HG03558 (cell line): ENCODE results near the gene FAF2.
"Not testable (repeated sequence)": the region's sequence is repeated elsewhere in the genome, so short reads cannot be mapped to it uniquely, and the experiment has no call there.

Experiments used
- ATAC-seq: cut with Tn5 transposase; IDR thresholded peaks from one replicate; pipeline ENCODE4 v1.9.1; 2021; ENCODE audit warnings: moderate number of reproducible peaks; ENCODE audit not compliant: unreplicated experiment; ENCODE audit errors: extremely low read depth

Gene FAF2, protein sequence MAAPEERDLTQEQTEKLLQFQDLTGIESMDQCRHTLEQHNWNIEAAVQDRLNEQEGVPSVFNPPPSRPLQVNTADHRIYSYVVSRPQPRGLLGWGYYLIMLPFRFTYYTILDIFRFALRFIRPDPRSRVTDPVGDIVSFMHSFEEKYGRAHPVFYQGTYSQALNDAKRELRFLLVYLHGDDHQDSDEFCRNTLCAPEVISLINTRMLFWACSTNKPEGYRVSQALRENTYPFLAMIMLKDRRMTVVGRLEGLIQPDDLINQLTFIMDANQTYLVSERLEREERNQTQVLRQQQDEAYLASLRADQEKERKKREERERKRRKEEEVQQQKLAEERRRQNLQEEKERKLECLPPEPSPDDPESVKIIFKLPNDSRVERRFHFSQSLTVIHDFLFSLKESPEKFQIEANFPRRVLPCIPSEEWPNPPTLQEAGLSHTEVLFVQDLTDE

DNA sequence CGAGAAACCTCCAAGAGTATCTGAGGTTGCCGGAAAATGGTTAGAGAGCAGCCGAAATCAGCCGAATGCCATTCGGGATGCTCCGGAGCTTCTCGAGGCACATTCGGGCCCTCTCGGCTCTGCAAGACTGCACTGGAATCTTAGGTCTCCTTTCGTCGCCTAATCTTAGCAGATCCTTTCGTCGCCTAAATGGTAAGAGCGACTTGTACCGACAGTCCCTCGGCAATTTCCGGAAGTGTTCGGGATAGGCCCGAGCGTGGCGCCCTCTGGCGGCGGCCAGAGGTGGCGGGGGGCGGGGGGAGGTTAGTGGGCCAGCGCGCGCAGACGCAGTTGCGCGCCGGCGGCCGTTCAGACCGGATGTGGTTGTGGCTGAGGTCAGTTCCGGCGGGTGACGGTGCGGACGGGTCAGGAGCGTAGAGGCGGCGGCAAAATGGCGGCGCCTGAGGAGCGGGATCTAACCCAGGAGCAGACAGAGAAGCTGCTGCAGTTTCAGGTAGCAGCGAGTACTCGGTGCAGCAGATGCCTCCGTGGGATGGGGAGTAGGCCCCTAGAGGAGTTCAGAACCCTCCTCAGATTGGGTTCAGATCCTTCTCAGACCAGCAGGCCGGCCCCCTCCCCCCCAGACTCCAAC lies at the start of gene FAF2:
Gene FAF2, plus strand, starts transcription at position 408 of the 631 bp plus-strand sequence. Its CDS starts 23 bp downstream, at position 431.
- peak; percentile 91 for ATAC-seq

DNA sequence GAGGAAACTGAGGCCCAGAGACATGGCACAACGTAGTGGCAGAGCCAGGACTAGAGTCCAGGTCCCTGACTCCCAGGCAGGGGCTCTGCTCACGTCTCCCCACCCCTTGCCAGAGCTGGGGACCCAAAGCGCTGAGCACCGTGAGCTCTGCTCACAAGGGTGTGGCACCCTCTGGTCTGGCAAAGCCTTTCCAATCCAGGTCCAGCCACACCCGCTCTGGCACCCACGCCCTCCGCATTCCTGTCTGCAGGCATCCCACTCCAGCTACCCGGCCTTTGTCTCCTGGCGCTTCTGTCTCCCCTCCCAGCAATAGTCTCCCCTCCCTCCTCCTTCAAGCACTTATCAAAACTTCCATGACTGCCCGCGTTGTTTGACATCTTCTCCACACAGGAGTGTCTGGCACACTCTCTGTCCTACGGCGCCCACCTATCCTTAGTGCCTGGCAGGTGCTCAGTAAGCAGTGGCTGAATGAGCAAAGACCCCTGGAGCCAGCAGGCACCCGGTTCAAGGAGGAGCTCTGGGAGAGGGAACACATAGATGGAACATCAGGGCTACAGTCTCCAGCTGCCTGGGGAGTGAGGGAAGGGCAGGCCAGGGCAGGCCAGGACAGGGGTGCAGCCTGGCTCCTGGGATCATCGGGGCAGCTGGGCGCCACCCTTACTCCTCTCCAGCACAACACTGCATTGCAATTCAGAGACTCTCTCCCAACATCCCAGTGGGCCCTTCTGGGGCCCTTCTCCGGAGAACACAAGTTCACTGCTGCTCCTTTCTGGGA lies 47.6 kb upstream of the FAF2 start:
- no peak for ATAC-seq

DNA sequence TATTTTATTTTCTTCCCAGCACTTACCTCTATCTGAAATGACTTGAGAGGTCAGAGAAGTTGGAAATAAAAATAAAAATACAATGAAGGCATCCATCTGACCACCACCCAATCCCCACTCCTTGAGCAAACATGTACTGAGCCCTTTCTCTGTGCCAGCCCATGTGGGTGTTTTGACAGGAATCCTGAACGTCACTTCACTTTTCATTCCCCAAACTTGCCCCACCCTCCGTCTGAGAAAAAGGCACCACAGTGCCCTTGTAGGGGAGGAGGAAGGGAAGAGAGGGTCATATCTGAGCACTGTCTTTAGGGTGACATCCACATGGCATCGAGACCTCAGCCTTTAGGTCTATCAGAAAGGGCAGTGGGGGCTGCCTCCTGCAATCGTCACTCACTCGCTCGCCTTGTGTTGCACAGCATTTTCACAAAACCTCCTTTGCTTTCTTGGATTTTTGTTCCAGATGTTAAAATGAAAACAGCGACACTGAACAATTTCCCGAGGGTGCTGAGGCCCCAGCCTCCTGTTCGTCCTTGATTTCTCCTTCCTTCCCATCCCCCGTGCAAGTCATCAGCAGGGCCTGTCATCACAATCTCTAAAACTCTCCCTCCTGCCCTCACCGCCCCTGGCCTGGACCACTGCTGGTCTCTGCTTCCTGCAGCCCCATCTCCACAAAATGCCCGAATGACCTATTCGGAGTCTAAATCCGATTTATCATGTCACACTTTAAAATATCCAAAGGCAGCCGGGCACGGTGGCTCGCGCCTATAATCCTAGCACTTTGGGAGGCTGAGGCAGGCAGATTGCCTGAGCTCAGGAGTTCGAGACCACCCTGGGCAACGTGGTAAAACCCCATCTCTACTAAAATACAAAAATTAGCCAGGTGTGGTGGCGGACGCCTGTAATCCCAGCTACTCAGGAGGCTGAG lies 46.6 kb upstream of the FAF2 start:
- ATAC-seq: no peak

DNA sequence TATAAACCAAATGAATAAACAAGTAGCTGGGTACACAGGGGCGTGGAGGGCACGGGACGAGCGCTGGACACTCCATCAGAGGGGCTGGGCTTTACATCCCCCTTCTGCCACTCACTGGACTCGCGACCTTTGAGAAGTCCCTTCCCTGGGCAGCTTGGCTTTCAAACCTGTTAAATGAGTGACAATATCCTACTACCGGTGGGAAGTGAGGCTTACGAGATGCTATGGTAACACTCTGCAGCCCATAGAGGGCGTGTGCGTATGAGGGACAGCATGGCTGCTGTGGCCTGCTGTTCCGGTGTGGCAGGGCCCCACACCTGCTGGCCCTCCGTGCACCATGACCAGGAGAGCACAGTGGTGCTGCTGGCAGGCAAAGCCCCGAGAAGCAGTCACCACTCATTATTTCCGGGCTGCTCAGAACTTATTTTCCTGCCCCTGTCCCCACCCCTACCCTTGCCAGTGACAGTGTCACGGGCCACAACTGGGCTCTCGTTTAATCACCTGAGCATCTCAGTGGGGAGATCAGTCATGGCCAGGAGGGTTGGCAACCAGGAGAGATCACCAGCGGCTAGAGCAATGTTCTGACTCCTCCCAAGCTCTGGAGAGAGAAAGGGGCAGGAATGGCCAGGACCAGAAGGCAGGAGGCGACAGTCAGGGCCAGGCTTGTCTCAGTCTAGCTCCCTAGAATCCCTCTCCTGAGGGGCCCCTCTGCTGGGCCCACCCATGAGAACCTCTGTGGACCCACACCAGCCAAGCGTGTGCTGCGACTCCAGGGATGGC lies 42.3 kb upstream of the FAF2 start:
- no peak for ATAC-seq

DNA sequence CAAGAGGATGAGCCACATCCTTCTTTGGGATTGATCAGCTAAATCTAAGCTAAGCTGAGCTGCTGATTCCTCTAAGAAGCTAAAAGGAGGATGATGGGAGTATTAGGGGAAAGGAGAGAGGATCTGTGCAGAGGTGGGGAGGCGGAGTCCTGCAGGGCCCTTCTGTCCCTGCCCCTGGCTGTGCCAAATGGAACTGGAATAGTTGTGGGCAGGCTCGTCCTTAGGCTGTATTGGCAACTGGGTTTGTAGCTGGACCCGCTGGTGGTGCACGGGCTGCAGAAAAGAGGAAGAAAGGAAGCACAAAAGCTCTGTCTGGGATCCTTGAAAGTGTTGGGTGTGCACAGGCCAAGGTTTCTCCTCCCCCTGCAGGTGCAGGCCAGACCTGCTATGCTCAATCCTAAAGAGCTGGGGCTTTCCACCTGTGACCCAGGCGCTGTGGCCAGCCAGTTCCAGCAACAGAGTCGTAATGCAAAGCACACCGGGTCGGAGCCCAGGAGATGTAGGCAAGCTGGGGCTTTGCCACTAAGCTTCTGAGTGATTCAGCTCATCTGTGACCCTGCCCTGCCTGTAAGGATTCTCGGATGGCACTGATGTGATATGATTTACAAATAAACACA lies 41.6 kb upstream of the FAF2 start:
- ATAC-seq: no peak

DNA sequence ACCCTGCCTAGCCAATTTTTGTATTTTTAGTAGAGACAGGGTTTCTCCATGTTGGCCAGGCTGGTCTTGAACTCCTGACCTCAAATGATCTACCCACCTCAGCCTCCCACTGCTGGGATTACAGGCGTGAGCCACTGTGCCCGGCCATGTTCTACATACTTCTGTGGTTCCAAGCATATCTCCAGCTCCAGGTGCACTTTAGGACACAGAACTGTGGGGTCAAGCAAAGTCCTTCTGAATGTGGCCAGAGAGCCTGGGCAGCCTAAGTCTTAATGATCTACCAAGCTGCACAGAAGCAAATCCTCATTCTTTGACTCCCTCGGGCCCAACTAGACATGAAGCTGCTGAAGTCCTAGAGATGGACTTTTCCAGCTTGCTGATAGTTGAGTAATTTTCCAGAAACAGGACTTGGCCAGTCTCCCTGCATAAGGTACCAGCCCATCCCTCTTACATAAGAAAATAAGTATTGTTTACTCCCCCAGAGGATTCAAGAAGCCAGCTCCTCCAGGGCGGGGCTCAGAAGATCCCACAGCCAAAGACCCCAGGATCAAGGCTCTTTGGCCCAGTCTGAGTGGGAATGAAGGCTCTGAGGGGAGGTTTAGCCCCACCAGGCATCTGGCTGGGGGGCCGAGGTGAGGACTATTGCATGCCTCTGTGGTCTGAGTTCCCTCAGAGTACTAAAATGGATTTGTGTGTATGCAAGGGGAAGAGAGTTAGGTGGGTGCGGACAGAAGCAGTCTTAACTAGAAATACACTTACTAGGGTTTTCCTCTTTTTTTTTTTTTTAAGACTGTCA lies 40.5 kb upstream of the FAF2 start:
- no peak for ATAC-seq

DNA sequence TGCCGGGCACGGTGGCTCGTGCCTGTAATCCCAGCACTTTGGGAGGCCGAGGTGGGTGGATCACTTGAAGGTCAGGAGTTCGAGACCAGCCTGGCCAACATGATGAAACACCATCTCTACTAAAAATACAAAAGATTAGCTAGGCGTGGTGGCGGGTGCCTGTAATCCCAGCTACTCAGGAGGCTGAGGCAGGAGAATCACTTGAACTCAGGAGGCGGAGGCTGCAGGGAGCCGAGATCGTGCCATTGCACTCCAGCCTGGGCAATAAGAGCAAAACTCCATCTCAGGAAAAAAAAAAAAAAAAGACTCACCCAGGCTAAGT lies 40.0 kb upstream of the FAF2 start:
- not testable (repeated sequence) for ATAC-seq

DNA sequence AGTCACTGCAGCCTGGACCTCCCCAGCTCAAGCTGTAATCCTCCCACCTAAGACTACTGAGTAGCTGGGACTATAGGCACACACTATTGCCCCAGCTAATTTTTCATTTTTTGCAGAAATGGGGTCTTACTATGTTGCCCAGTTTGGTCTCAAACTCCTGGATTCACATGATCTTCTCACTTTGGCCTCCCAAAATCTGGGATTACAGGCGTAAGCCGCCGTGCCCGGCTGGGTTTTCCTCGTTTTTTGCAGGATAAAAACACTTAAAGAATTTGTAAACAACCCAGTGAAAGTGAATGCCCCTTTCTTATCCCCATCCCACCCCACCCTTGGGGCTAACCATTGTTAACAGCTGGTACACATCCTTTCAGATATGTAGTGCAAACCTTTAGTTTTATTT lies 39.6 kb upstream of the FAF2 start:
- ATAC-seq: no peak

DNA sequence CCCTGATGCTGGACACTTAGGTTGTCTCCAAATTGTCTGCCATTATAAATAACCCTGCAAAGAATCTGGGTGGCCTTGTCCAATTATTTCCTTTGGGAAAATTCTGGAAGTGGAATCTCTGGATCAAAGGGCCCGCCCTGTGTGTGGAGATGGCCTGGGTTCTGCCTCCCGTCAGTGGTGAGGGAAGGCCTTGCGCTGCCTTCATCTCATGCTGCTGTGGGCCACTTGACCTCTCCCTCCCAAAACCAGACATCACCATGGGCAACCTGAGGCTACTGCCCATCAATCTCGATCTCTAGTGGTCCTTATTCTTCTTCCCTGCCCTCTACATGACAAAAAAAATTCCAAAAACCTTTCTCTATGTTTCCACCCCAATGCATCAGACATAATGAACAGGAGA lies 38.4 kb upstream of the FAF2 start:
- ATAC-seq: no peak

DNA sequence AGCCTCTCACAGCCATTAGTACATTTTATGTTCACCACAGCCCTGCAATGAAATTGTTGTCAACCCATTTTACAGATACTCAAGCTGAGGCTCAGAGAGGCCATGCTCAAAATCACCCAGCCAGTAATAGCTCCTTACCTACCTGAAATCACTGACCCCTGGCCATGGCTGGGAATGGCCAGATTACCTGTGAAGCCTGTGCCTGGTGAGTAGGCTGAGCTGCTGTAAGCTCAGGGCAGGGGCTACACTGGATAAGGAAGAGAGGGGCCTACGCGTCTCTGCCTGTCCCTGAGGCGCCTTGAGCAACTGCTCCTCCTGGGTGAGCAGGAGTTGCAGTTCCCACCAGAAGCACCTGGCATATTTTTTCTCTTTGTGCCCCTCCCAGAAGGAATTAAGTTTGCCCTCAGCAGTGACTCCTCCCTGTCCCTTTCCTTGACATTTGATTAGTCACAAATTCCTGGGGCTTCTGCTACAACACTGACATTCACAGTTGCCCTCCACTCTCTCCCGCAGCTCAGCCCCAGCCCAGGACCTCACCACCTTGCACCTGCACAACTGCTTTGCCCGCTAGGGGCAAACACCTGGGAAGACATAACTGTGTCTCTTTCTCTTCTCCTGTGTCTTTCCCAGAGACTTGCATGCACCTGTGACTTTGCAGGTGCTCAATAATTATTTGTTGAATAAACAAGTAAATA lies 37.6 kb upstream of the FAF2 start:
- no peak for ATAC-seq

DNA sequence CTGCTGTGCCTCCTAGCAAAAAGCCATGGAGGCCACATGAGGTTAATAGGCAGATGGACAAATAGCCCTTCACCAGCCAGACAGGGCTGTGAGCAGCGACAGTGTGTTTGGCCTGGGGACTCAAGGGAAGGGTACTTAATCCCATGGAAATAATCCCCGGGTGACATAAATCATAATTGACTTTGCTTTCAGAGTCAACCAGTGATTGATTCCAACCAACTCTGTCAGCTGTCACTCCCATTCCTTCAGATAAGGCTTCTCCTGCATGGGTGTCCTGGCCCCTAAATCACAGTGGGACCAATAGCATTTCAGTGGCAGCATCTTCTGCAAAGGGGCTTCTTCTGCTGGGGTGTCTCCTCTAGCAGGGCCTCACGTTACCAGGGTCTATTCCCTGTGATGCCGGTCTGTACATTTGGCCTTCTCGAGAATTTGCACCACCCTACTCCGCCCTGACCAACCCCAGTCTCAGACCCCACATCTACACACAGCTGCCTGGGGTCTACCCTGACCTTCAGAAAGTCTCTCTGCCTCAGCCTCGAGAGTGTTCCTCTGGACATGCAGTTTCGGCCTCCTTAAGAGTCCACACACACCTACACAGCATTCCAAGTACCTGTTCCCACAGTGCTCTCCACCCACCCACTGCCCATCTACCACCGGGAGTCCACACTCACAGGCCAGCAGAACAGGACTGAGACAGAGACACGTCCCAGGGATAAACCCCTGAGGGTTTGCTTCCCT lies 35.5 kb upstream of the FAF2 start:
- no peak for ATAC-seq

DNA sequence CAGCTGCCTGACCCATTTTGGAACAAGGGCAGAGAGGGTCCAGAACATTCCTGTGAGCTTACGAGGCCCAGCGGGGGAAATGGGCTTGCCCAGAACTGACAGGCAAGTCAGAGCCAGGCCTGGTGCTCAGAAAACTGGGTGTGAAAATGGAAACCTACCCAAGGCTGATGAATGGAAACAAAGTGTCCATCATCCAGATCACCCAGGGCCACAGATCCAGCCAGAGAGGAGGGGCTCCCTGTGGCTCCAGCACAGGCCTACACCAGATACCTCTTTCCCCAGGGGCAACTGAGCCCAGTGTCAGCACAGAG lies 35.0 kb upstream of the FAF2 start:
- ATAC-seq: no peak

DNA sequence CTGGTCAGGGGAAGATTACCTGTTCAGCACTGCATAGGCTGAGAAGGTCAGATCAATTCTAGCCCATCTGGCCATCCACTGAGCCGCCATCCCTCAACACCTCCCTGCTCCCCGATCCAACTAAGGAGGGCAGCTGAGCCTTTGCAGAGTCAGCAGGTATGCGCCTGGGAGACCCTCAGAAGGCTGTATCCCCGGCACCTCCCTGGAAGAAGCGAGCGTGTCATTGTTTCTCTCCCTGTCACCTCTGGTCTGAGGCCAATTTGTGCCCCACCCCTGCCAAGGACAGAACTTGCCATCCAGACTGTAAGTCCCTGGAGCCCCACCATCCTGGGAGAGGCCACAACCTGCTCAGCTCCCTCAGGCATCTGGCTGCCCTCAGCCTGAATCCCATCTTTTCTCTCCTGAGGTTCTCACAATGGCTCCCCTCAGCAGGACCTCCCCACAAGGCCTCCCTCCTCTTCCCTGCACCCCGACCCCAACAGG lies 34.4 kb upstream of the FAF2 start:
- ATAC-seq: no peak

DNA sequence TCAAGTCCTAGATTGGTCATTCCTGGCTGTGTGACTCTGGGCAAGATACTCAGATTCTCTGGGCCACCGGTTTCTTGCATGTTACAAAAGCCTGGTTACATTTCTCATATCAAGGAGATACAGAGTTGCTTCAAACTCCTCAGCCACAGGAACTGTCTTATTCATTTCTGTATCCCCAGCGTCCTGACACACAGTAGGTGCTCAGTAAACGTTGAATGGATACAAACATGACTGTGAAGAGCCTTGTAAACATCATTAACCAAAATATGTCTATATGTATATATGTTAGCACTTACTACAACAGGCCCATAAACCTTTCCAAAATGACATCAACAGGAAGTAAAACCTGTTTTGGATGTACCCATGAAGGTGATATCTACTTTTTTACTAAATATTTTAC lies 33.5 kb upstream of the FAF2 start:
- no peak for ATAC-seq

DNA sequence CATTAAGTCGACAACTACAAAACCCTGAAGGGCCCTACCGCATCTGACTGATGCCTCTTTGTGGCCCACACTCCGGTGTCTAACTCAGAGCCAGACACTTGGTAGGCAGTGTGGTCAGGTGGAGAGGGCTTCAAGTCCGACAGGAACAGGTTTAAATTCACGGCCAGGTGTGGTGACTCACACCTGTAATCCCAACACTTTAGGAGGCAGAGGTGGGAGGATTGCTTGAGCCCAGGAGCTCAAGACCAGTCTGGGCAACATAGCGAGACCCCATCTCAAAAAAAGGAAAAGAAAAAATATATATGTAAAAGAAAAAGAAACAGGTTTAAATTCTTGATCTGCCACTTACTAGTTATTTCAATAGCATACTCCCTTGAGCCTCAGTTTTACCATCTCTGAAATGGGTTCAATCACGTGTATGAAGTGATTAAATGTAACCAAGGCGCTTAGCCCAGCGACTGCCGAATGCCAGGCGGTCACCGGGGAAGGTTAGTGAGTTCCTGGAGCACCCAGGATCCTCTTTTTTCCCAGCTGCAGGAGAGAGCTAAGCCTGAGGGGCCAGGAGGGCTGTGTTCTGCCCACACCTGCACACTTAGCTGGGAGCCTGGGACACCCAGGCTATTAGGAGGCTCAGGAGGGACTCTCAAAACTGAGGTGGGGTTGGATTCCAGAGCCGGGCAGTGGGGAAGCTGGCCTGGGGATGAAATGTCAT lies 32.8 kb upstream of the FAF2 start:
- no peak for ATAC-seq
